ENCODE results near the gene BASP1. TPM values are rescaled to one million over a fixed set of nuclear protein-coding genes. Genes with fewer than 3 reads are reported as not detected.
"Not testable (repeated sequence)": the region's sequence is repeated elsewhere in the genome, so short reads cannot be mapped to it uniquely, and the experiment has no call there.

BASP1 gene
- total RNA-seq, 5 donors from 2014 or later (not counting 1 experiment from before 2014, with no cell fraction given), result 0.47 to 4.6 (median 2.2) TPM

DNA sequence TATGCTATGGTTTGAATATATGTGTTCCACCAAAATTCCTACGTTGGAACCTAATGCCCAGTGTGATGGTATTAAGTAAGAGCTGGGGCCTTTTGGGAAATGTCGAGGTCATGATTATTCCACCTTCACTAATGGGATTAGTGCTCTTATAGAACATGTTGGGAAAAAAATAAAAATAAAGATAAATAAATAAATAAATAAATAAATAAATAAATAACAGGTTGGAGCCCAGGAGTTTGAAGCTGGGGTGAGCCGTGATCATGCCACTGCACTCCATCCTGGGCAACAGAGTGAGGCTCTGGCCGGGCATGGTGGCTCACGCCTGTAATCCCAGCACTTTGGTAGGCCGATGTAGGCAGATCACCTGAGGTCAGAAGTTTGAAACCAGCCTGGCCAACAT, 22.5 kb downstream of the BASP1 start:
- H3K4me1 ChIP-seq (ENCODE audit: control insufficient read depth in 1 of 2, extremely low read depth in 1 of 2, insufficient read depth in 2 of 2, low read length in 2 of 2), result no peaks in the 10 kb centered on the region
- POLR2A ChIA-PET, result no interaction called here
- H3K4me1 Mint-ChIP-seq, result no peaks in the 10 kb centered on the region
- H3K9me3 Mint-ChIP-seq, result peaks cover 0 to 2% (median 2%) of the 10 kb centered on the region in 3 donors
- CTCF ChIA-PET, result no interaction called here
- H3K27ac Mint-ChIP-seq, result no peak overlapping the region
- H3K36me3 ChIP-seq (ENCODE audit: control insufficient read depth in 2 of 2, extremely low read depth in 1 of 2, insufficient read depth in 1 of 2, low read length in 1 of 2), result no peaks in the 10 kb centered on the region
- WGBS (ENCODE audit: insufficient coverage), result no CpG with 5 or more reads among the region's 6 CpGs
- no peaks in the 10 kb centered on the region for H3K9me3 ChIP-seq
- DNase-seq (no peak), ATAC-seq (replicated peaks in 1 of 4) (no peak)
- H3K36me3 Mint-ChIP-seq, result no peaks in the 10 kb centered on the region
- no peak overlapping the region for H3K27ac ChIP-seq (ENCODE audit: low read length)
- H3K4me3 ChIP-seq (ENCODE audit: control insufficient read depth in 1 of 2, extremely low read depth in 1 of 2, low read length in 1 of 2), result no peak overlapping the region
- no peaks in the 10 kb centered on the region for H3K27me3 ChIP-seq (replicated peaks in 1 of 2; ENCODE audit: control insufficient read depth in 2 of 2, extremely low read depth in 1 of 2, insufficient read depth in 2 of 2, low read length in 1 of 2)
- H3K4me3 Mint-ChIP-seq, result no peak overlapping the region
- H3K27me3 Mint-ChIP-seq, result peaks cover 0 to 4% of the 10 kb centered on the region in 2 donors

DNA sequence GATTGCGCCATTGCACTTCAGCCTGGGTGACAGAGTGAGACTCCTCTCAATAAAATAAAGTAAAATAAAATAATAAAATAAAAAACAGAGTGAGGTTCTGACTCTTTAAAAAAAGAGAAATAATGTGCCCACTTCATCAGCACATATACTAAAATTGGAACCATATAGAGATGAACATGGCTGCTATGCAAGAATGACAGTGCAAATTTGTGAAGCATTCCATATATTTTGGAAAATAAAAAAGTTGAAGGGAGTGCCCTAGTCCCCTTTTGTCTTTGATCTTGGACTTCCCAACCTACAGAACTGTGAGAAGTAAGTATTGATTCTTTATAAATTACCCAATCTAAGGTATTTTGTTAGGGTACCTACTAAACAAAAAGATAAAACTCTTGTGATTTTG, 23.1 kb downstream of the BASP1 start:
- ATAC-seq (replicated peaks in 1 of 4) (no peak), DNase-seq (no peak)
- H3K9me3 ChIP-seq, result no peaks in the 10 kb centered on the region
- no peaks in the 10 kb centered on the region for H3K4me1 ChIP-seq (ENCODE audit: control insufficient read depth in 1 of 2, extremely low read depth in 1 of 2, insufficient read depth in 2 of 2, low read length in 2 of 2)
- no peak overlapping the region for H3K4me3 ChIP-seq (ENCODE audit: control insufficient read depth in 1 of 2, extremely low read depth in 1 of 2, low read length in 1 of 2)
- Mint-ChIP-seq H3K4me1 (no peaks in the 10 kb centered on the region), H3K4me3 (no peak overlapping the region), H3K27ac (no peak overlapping the region), H3K9me3 (peaks cover 0 to 2% (median 2%) of the 10 kb centered on the region in 3 donors), H3K27me3 (peaks cover 0 to 4% of the 10 kb centered on the region in 2 donors), H3K36me3 (no peaks in the 10 kb centered on the region)
- ChIA-PET POLR2A (no interaction called here), CTCF (no interaction called here)
- WGBS (ENCODE audit: insufficient coverage), result no CpG with 5 or more reads among the region's 1 CpG
- H3K27me3 ChIP-seq (replicated peaks in 1 of 2; ENCODE audit: control insufficient read depth in 2 of 2, extremely low read depth in 1 of 2, insufficient read depth in 2 of 2, low read length in 1 of 2), result no peaks in the 10 kb centered on the region
- no peaks in the 10 kb centered on the region for H3K36me3 ChIP-seq (ENCODE audit: control insufficient read depth in 2 of 2, extremely low read depth in 1 of 2, insufficient read depth in 1 of 2, low read length in 1 of 2)
- no peak overlapping the region for H3K27ac ChIP-seq (ENCODE audit: low read length)

- Mint-ChIP-seq H3K27ac (no peak overlapping the region), H3K9me3 (peaks cover 0 to 2% (median 2%) of the 10 kb centered on the region in 3 donors), H3K27me3 (peaks cover 0 to 4% of the 10 kb centered on the region in 2 donors), H3K36me3 (no peaks in the 10 kb centered on the region), H3K4me3 (no peak overlapping the region), H3K4me1 (no peaks in the 10 kb centered on the region)
- no peaks in the 10 kb centered on the region for H3K9me3 ChIP-seq
- no peaks in the 10 kb centered on the region for H3K27me3 ChIP-seq (replicated peaks in 1 of 2; ENCODE audit: control insufficient read depth in 2 of 2, extremely low read depth in 1 of 2, insufficient read depth in 2 of 2, low read length in 1 of 2)
- no peak for ATAC-seq (replicated peaks in 1 of 4)
- no peak overlapping the region for H3K27ac ChIP-seq (ENCODE audit: low read length)
- H3K36me3 ChIP-seq (ENCODE audit: control insufficient read depth in 2 of 2, extremely low read depth in 1 of 2, insufficient read depth in 1 of 2, low read length in 1 of 2), result no peaks in the 10 kb centered on the region
- no peak overlapping the region for H3K4me3 ChIP-seq (ENCODE audit: control insufficient read depth in 1 of 2, extremely low read depth in 1 of 2, low read length in 1 of 2)
- no peaks in the 10 kb centered on the region for H3K4me1 ChIP-seq (ENCODE audit: control insufficient read depth in 1 of 2, extremely low read depth in 1 of 2, insufficient read depth in 2 of 2, low read length in 2 of 2)
- ChIA-PET POLR2A (no interaction called here), CTCF (no interaction called here)
- no peak for DNase-seq
- 84% methylated on average over 4 of the region's 7 CpGs for WGBS (ENCODE audit: insufficient coverage)
Measured at GRCh38 chr5:17241635-17242034, 24.2 kb downstream of the BASP1 start.

DNA sequence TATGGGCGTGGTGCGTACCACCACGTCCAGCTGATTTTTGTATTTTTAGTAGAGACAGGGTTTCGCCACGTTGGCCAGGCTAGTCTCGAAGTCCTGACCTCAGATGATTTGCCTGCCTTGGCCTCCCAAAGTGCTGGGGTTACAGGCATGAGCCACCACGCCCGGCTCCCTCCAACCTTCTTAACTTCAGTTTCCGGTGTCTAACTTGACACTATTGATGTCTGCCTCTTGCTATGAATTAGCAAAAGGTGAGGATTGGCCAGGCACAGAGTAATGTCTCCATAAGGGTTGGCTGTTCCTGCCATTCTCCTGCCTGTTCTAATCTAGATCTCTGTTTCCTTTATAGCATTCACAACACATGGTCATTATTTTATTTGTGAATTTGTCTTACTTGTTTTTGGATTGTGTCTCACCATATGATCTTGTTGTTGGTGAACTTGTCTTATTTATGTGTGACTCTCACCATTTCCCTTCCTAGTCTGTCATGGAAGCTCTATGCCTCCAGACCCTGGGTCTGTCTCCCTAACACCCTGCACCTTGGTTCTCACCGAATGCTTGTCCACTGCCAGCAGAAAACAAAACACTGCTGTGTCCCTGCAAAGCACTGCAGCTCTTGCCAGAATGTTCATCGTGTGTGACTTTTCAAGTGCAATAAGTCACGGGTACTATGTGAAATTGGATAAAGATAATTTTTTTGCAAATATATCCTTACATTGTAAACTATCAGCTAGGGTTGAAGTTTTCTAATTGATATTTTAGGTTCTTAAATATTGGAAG, 26.0 kb downstream of the BASP1 start:
- 87% methylated on average over 4 of the region's 12 CpGs for WGBS (ENCODE audit: insufficient coverage)
- H3K4me1 Mint-ChIP-seq, result no peaks in the 10 kb centered on the region

DNA sequence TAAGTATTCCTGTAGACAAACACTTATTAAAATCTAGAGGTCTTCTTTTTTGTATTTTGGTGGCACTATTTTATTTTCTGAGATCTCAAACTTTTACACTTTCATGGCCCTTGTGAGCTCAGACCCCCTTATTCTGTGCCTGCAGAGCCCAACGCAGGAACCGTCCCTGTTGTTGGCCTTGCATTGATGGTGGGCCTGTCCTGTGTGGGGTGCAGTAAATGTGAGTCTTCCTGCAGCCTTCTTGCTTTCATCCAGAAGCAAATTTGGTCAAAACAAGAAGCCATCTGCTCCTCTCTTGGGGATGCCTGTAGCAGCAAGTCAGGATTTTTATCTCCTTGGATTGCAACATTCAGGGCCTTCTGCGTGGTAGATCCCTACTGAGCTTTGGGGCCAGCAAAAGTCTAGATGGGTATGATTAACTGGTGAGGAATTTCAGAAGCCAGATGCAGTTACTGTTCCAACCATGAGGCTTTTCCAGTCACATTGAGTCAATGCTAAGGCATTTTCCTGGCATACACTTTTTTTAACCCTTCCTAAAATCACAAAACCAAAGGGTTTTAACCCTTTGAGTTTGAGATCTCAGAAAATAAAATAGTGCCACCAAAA, 31.7 kb downstream of the BASP1 start:
- ChIA-PET CTCF (no interaction called here), POLR2A (no interaction called here)
- Mint-ChIP-seq H3K9me3 (peaks cover 2 to 14% (median 2%) of the 10 kb centered on the region in 3 donors), H3K27ac (no peak overlapping the region), H3K27me3 (peaks cover 0 to 11% of the 10 kb centered on the region in 2 donors), H3K4me3 (no peak overlapping the region), H3K4me1 (no peaks in the 10 kb centered on the region), H3K36me3 (no peaks in the 10 kb centered on the region)
- DNase-seq (no peak), ATAC-seq (replicated peaks in 1 of 4) (no peak)
- H3K27ac ChIP-seq (ENCODE audit: low read length), result no peak overlapping the region
- no peaks in the 10 kb centered on the region for H3K9me3 ChIP-seq
- no peaks in the 10 kb centered on the region for H3K27me3 ChIP-seq (replicated peaks in 1 of 2; ENCODE audit: control insufficient read depth in 2 of 2, extremely low read depth in 1 of 2, insufficient read depth in 2 of 2, low read length in 1 of 2)
- 100% methylated on average over 3 of the region's 3 CpGs for WGBS (ENCODE audit: insufficient coverage)
- H3K36me3 ChIP-seq (ENCODE audit: control insufficient read depth in 2 of 2, extremely low read depth in 1 of 2, insufficient read depth in 1 of 2, low read length in 1 of 2), result no peaks in the 10 kb centered on the region
- H3K4me3 ChIP-seq (ENCODE audit: control insufficient read depth in 1 of 2, extremely low read depth in 1 of 2, low read length in 1 of 2), result no peak overlapping the region
- H3K4me1 ChIP-seq (ENCODE audit: control insufficient read depth in 1 of 2, extremely low read depth in 1 of 2, insufficient read depth in 2 of 2, low read length in 2 of 2), result no peaks in the 10 kb centered on the region

More for the DNA sequence above, 26.0 kb downstream of the BASP1 start:
- no peaks in the 10 kb centered on the region for H3K36me3 Mint-ChIP-seq
- Histone ChIP-seq H3K36me3 (ENCODE audit: control insufficient read depth in 2 of 2, extremely low read depth in 1 of 2, insufficient read depth in 1 of 2, low read length in 1 of 2) (no peaks in the 10 kb centered on the region), H3K4me3 (ENCODE audit: control insufficient read depth in 1 of 2, extremely low read depth in 1 of 2, low read length in 1 of 2) (no peak overlapping the region), H3K27ac (ENCODE audit: low read length) (no peak overlapping the region), H3K9me3 (no peaks in the 10 kb centered on the region), H3K4me1 (ENCODE audit: control insufficient read depth in 1 of 2, extremely low read depth in 1 of 2, insufficient read depth in 2 of 2, low read length in 2 of 2) (no peaks in the 10 kb centered on the region), H3K27me3 (replicated peaks in 1 of 2; ENCODE audit: control insufficient read depth in 2 of 2, extremely low read depth in 1 of 2, insufficient read depth in 2 of 2, low read length in 1 of 2) (no peaks in the 10 kb centered on the region)
- ChIA-PET POLR2A (no interaction called here), CTCF (no interaction called here)
- no peak overlapping the region for H3K4me3 Mint-ChIP-seq
- peaks cover 0 to 2% (median 2%) of the 10 kb centered on the region in 3 donors for H3K9me3 Mint-ChIP-seq
- H3K27me3 Mint-ChIP-seq, result peaks cover 0 to 4% of the 10 kb centered on the region in 2 donors
- H3K27ac Mint-ChIP-seq, result no peak overlapping the region
- DNase-seq (no peak), ATAC-seq (replicated peaks in 1 of 4) (no peak)

DNA sequence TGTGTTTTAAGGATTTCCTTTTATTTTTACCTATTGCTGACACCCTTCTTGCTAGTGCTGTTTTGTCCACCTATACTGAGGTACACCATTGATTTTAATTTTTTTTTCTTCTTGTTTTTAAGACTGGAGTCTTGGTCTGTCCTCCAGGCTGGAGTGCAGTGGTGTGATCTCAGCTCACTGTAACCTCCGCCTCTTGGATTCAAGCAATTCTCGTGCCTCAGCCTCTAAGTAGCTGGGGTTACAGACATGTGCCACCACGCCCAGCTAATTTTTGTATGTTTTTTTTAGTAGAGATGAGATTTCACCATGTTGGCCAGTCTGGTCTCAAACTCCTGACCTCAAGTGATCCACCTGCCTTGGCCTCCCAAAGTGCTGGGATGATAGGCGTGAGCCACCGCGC, 32.4 kb downstream of the BASP1 start:
- H3K4me3 ChIP-seq (ENCODE audit: control insufficient read depth in 1 of 2, extremely low read depth in 1 of 2, low read length in 1 of 2); H3K27ac Mint-ChIP-seq; POLR2A ChIA-PET; H3K27me3 ChIP-seq (replicated peaks in 1 of 2; ENCODE audit: control insufficient read depth in 2 of 2, extremely low read depth in 1 of 2, insufficient read depth in 2 of 2, low read length in 1 of 2); H3K4me1 Mint-ChIP-seq; ATAC-seq (replicated peaks in 1 of 4); H3K4me1 ChIP-seq (ENCODE audit: control insufficient read depth in 1 of 2, extremely low read depth in 1 of 2, insufficient read depth in 2 of 2, low read length in 2 of 2); DNase-seq; H3K36me3 Mint-ChIP-seq; H3K4me3 Mint-ChIP-seq; H3K9me3 ChIP-seq; H3K27me3 Mint-ChIP-seq; H3K27ac ChIP-seq (ENCODE audit: low read length); H3K36me3 ChIP-seq (ENCODE audit: control insufficient read depth in 2 of 2, extremely low read depth in 1 of 2, insufficient read depth in 1 of 2, low read length in 1 of 2); CTCF ChIA-PET: not testable (repeated sequence)
- H3K9me3 Mint-ChIP-seq, result peaks cover 0 to 14% (median 0%) of the 10 kb centered on the region in 3 donors
- 75% methylated on average over 2 of the region's 6 CpGs for WGBS (ENCODE audit: insufficient coverage)

All from T-cell (primary cell).